Adrenal gland (tissue), 5 donors: ENCODE measurements around the gene VAMP1.

Source experiments
- POLR2A ChIP-seq, 2 donors: fragments of 450-650 bp; IDR thresholded peaks; one replicate each; pipeline ENCODE4 v1.6.1; 2017; ENCODE audit warnings: antibody characterized with exemption in 2 of 2, mild to moderate bottlenecking in 2 of 2, moderate library complexity in 1 of 2
- TF ChIP-seq, protein P1 (sequence below), 6 experiments: fragments of 450-650 bp in 4 of 6; fragments of 200-600 bp in 2 of 6; sonication (generic) in 1 of 6; IDR thresholded peaks; 1 replicate in 5 of 6; 2 replicates in 1 of 6; pipeline versions ENCODE4 v1.5.1 to v1.8.0; 2016 to 2021; ENCODE audit warnings: antibody characterized with exemption in 6 of 6, mild to moderate bottlenecking in 2 of 6, moderate library complexity in 1 of 6
- donor health status: DM: no; HTN: no; CAD: no.

- TF ChIP-seq POLR2A (IDR thresholded peaks at IDR 0.05), result no peak
- TF ChIP-seq, protein P1, sequence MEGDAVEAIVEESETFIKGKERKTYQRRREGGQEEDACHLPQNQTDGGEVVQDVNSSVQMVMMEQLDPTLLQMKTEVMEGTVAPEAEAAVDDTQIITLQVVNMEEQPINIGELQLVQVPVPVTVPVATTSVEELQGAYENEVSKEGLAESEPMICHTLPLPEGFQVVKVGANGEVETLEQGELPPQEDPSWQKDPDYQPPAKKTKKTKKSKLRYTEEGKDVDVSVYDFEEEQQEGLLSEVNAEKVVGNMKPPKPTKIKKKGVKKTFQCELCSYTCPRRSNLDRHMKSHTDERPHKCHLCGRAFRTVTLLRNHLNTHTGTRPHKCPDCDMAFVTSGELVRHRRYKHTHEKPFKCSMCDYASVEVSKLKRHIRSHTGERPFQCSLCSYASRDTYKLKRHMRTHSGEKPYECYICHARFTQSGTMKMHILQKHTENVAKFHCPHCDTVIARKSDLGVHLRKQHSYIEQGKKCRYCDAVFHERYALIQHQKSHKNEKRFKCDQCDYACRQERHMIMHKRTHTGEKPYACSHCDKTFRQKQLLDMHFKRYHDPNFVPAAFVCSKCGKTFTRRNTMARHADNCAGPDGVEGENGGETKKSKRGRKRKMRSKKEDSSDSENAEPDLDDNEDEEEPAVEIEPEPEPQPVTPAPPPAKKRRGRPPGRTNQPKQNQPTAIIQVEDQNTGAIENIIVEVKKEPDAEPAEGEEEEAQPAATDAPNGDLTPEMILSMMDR (IDR thresholded peaks at IDR 0.05), result no peak
Observed at GRCh38 chr12:6500466-6500865, 30.0 kb upstream of the VAMP1 start.
